GM19372 (cell line): Measurements from ENCODE around the gene ZNF222.

Source experiments
- ATAC-seq: cut with Tn5 transposase; IDR thresholded peaks from one replicate; pipeline ENCODE4 v1.9.1; 2021; ENCODE audit warnings: mild to moderate bottlenecking, low read depth, moderate library complexity; ENCODE audit not compliant: unreplicated experiment

ZNF222 gene

DNA sequence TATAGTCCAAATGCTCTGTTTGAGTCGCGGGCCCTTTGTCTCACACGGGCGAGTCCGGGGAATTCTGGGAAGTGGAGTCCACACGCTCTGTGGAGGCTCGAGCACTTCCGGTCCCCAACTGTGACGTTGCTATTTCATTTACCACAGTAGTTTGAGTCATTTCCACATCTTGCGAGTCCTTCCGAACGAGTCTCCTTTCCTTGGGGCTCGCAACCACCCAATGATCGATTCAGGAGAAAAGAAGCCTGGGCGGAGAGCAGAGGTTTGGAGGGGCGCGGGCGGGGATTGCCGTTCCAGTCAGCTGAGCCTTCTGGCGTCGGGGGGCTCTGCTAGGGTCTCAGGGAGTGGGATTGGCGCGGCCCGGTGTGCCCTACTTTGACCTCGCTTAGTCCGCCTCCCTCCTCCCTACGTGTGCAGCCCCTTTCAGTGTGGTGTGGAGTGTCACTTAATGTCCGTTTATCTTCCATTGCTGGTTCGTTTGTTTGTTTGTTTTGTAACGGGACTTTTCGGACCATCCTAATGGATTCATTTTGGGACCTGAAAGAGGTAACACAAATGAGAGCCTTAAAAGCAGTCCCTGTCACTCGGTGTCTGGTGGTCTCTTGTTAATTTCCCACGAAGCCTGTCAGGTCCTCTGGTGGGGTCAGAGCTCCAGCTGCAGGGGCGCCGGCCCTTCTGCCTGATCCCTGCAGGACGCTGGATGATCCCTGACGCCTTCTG is at the start of gene ZNF222:
ZNF222 (plus strand) TSS at position 163 of the 720 bp plus-strand sequence; CDS start at position 221, 58 bp downstream.
- peak; percentile 91 for ATAC-seq

DNA sequence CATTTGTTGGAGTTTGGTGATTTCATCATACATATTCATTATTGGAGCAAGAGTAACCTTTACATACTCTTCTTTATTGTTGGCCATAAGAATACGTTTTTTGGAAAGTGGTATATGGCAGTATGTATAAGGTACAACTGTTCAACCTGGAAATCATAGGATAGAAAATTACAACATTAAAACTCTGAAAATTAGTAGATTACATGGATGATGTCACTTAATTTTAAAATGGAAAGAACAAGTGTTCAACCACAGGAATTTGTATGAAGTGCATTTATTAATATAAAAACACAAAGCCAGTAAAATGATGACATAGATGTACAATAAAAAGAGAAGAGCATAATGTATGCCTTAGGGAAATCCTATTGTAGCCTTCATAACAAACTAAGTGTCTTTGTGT is 48.4 kb upstream of the ZNF222 start:
- no peak for ATAC-seq

- no peak for ATAC-seq
Measured at GRCh38 chr19:43983544-43983911, 41.7 kb upstream of the ZNF222 start.

DNA sequence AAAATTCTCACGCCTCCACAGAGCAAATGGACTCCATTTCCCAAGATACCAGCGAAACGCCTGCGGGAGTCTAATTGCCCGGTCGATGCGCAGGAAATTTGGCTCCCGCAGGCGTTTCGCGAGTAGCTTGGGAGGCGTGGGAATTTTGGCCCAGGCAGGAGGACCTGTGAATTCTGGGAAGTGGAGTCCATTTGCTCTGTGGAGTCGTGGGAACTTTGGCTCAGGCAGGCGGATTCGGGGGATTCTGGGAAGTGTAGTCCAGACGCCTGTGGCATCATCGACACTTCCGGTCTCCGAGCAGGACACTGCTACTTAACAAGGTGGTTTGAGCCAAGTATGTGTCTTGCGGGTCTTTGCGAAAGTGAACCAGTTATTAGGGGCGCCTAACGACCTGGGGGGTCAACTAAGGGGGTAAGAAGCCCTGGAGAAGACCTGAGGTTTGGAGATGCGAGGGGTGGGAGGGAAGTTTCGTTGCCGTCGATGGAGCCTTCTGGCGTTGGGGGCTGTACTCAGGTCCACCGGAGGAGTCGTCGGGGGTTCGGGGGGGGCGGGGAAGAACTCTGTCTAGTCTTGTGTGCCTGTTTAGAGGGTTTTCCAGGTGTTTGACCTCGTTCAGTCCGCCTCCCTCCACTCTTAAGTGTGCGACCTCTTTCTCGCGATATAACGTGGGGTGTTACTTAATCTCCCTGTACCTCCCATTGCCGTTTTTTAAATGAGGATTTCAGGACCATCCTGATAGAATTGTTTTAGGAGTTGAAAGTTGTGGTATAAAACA is 41.1 kb upstream of the ZNF222 start, which contains the start of gene ZNF155:
ZNF155 (plus strand) TSS at position 277 of the 775 bp plus-strand sequence. CDS start 4,356 bp downstream, outside the sequence.
- peak; percentile 86 for ATAC-seq

DNA sequence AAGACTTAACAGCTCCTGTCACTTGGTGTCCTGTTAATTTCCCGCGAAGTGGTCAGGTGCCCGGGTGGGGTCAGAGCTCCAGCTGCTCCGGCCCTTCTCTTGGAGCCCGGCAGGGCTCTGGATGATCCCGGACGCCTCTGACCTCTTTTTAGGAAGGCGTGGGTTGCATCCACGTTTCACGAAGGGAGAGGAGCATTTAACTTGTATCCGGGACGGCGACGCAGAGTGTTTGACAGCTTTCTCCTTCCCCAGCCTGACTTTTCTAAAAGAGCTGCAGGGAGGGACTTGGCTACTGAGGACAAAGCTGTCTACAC is 40.5 kb upstream of the ZNF222 start:
- ATAC-seq = no peak

DNA sequence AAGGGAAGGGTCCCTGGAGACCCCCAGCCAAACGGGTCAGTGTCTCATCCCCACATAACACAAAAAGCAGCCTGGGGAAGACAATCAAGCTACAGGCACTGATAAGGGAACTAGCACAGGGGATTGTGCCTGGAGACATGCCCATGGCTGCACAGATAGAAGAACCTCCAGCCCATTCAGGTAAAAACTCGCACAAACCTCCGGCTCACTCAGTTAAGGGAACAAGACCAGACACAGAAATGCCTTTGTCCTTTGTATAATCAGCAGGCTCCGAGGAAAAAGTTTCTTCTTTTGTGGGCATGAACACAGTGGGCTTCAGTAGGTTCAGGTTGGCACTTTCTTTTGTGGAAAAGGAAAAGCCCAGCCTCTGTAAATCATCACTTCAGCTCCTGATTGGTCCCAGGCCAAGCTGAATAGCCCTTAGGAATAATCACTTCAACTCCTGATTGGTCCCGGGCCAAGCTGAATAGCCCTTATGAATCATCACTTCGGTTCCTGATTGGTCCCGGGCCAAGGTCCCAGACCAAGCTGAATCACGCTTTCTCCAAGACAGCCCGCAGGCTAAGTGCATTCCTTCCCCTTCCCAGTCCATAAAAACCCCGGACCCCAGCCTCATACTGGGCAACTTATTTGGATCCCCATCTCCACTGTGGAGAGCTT is 27.4 kb upstream of the ZNF222 start:
- ATAC-seq = no peak

GRCh38 chr19:44002212-44002565 is 23.0 kb upstream of the ZNF222 start:
- no peak for ATAC-seq

DNA sequence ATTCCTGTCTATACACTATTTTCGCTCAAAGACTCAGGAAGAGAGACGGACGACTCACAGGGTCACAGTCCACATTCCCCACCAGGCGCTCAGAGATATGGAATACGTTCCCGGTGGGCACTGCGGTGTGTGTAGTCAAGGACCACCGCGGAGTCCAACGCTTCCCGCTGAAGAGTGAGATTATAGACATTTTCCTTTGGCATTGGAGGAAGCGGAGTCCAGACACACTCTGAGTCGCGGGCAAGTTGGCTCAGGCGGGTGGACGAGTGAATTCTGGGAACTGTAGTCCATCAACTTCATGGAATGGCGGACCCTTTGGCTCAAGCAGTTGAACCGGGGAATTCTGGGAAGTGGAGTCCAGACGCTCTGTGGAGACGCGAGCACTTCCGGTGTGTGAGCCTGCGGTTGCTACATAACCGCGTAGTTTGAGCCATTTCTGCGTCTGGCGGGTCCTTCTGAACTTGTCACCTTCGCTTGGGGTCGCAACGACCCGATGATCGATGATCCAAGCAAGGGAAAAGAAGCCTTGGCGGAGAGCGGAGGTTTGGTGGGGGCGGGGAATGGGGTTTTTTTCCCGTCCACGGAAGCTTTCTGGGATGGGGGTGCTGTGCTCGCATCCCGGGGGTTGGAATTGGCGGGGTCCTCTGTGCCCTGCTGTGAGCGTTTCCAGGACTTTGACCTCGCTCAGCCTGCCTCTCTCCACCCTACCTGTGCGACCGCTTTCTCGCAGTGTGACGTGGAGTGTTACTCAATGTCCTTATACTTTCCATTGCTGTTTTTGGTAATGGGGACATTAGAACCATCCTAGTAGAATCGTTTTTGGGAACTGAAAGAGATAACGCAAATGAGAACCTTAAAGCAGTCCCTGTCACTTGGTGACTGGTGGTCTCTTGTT is 22.4 kb upstream of the ZNF222 start, which contains the start of gene ZNF230:
ZNF230 (plus strand) TSS at position 392 of the 895 bp plus-strand sequence. CDS start 4,122 bp downstream, outside the sequence.
- ATAC-seq = peak; percentile 89

DNA sequence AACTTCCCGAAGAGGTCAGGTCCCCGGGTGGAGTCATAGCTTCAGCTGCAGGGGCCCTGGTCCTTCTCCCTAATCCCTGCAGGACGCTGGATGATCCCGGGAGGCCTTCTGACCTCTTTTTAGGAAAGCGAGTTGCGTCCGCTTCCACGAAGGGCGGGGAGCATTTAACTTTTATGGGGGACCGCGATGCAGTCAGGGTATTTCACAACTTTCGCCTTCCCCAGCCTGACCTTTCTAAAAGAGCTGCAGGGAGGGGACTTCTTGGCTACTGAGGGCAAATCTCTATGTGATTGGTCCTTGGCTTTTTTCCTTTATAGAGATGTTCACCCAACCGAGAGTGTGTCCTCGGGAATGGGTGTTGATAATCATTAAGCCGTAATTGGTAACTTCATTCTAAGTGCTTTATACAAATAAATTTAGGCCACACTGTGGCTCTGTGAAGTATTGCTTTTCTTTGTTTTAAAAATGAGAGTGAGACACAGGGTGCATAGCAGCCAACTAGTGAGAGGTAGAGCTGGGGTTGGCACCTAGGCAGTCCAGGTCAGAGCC is 21.6 kb upstream of the ZNF222 start:
- ATAC-seq = no peak

DNA sequence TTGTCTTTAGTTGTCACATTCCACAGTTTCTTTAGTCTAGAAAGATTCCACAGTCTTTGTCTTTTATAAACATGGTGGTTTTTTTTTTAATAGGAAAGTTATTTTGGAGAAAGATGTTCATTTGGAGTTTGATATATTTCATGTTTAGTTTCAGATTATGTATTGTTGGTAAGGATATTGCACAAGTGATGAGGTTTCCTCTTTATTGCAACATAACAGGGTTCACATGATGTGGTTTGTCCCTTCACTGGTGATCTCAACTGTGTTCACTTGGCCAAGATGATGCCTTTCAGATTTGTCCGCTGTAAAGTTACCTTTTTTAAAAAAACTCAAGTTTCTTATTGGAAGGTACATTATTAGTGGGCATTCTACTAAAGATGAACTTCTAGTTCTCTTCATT is 19.2 kb upstream of the ZNF222 start:
- ATAC-seq = no peak

DNA sequence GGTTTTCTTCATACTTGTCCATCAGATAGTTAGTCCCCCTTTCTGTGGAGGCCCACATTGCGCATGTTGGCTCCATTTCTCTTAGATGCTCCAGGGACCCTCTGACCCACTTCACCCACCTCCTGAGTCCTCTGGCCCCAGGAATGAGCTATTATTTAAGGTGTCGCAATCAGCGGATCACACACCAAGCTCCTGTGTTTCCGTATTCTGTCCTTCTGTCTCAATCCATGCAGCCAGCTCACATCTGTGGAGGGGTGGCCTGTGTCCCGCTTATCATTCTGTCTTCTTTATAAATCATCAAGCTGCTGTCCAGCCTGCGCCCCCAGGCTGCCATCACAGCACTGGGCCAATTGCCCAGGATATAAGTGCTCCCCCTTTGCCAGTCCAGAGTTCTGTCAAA is 17.7 kb upstream of the ZNF222 start:
- ATAC-seq = no peak

- no peak for ATAC-seq
Measured at GRCh38 chr19:44010468-44010867, 14.7 kb upstream of the ZNF222 start.

GRCh38 chr19:44019498-44019897 is 5.7 kb upstream of the ZNF222 start:
- ATAC-seq = no peak

DNA sequence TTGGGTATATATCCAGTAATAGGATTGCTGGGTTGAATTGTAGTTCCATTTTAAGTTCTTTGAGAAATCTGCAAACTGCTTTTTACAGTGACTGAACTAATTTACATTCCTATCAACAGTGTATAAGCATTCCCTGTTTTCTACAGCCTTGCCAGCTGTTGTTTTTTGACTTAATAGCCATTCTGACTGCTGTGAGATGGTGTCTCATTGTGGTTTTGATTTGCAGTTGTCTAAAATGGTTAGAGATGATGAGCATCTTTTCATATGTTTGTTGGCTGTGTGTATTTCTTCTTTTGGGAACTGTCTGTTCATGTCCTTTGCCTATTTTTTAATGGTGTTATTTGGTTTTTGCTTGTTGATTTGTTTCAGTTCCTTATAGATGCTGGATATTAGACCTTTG is 4.0 kb upstream of the ZNF222 start:
- ATAC-seq = no peak

- ATAC-seq = no peak
Measured at GRCh38 chr19:44024900-44025216, 321 bp upstream of the ZNF222 start.

DNA sequence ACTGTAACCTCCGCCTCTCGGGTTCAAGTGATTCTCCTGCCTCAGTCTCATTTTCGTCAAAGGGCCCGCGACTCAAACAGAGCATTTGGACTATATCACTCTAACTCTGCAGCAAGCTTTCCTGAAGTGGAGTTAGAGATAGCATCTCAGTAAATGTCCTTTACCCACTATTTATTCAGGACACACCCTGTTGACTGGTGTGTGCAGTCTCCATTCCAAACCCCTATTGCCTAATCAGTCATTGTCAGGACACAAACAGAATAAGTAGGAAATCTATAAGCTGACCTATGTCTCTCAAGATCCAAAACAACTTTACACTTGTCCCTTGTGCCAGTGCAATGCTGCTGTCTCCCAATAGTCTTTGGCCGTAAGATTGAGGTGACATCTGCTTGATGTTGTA is 1.4 kb downstream of the ZNF222 start:
- no peak for ATAC-seq

DNA sequence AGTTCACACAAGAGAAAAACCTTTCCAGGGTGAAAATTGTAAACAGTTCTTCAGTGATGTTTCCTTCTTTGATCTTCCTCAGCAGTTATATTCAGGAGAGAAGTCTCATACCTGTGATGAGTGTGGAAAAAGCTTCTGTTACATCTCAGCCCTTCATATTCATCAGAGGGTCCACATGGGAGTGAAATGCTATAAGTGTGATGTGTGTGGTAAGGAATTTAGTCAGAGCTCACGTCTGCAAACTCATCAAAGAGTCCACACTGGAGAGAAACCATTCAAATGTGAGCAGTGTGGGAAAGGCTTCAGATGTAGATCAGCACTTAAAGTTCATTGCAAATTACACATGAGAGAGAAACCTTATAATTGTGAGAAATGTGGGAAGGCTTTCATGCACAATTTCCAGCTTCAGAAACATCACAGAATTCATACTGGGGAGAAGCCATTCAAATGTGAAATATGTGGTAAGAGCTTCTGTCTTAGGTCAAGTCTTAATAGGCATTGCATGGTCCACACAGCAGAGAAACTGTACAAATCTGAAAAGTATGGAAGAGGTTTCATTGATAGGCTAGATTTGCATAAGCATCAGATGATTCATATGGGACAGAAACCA is 6.9 kb downstream of the ZNF222 start:
- no peak for ATAC-seq

DNA sequence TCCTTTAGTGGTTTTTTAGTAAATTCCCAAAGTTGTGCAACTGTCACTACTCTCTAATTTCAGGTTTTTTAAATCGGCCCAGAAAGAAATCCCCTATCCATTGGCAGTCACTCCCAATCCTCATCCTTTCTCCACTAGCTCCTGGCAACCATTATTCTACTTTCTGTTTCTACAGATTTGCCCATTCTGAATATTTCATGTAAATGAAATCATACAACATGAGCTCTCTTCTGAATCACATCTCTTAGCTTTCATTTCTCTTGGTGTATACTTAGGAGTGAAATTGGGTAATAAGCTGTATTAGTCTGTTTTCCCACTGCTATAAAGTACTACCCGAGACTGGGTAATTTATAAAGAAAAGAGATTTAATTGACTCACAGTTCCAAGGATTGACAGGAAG is 17.0 kb downstream of the ZNF222 start:
- ATAC-seq = no peak

DNA sequence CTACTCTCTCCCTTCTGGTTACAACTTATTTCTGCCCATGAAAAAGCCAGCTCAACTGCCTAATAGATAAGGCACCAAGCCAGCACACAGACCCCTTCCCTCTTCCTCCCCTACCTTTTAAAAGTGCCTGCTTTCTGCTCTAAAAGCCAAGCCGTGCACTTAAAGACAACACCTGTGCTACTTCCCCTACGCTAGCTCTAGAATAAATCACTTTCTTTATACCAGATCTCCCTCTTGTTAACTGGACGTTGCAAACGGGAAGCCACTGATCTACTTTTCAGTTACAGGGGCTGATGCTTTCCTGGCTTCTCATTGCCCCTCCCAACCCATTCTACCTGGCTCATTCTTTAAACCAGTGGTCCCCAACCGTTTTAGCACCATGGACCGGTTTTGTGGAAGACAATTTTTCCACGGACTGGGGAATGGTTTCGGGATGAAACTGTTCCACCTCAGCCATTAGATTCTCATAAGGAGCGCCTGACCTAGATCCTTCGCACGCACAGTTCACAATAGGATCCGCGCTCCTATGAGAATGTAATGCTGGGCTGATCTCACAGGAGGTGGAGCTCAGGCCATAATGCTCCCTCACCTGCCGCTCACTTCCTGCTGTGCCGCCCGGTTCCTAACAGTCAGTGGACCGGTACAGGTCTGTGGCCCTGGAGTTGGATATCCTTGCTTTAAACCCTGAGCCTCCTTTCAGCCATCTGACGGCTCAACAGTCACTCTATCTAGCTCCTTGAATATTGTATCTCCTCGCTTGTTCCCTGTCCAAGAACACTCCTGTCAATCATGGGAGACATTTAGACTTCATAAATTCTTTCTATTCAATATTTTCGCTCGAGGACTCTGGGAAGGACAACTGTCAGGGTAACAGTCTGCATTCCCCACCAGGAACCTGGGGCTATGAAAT is 25.8 kb downstream of the ZNF222 start:
- no peak for ATAC-seq
